Immature natural killer cell (primary cell): ENCODE measurements around the gene CNIH3. TPM values are rescaled to one million over a fixed set of nuclear protein-coding genes. Genes with fewer than 3 reads are reported as not detected.
A peak's percentile ranks its signal among the peaks of the same experiment; 100 is the strongest.

ENCODE experiments used
- DNase-seq, 3 donors: peaks; one replicate each; pipeline ENCODE4 v3.0.0; 2022; ENCODE audit warnings: mixed read lengths in 1 of 3
- H3K27ac Mint-ChIP-seq, 6 donors: one replicate each; pipeline ENCODE4 v1.8.0; 2020; ENCODE audit warnings: mixed read lengths in 6 of 6, mild to moderate bottlenecking in 5 of 6, inconsistent platforms in 4 of 6, moderate library complexity in 3 of 6
- H3K27me3 Mint-ChIP-seq, 3 donors: one replicate each; pipeline ENCODE4 v1.8.0; 2020 to 2021; ENCODE audit warnings: low read depth in 3 of 3, mild to moderate bottlenecking in 3 of 3, mixed read lengths in 3 of 3, moderate library complexity in 3 of 3, inconsistent platforms in 1 of 3
- H3K36me3 Mint-ChIP-seq, 3 donors: one replicate each; pipeline ENCODE4 v1.8.0; 2020; ENCODE audit warnings: mixed read lengths in 3 of 3, inconsistent platforms in 2 of 3, mild to moderate bottlenecking in 2 of 3
- H3K4me1 Mint-ChIP-seq, 2 donors: one replicate each; pipeline ENCODE4 v1.8.0; 2020; ENCODE audit warnings: inconsistent platforms in 2 of 2, mild to moderate bottlenecking in 2 of 2, mixed read lengths in 2 of 2, moderate library complexity in 1 of 2
- H3K4me3 Mint-ChIP-seq, 5 donors: one replicate each; pipeline ENCODE4 v1.8.0; 2020; ENCODE audit warnings: mild to moderate bottlenecking in 5 of 5, mixed read lengths in 5 of 5, inconsistent platforms in 3 of 5, moderate library complexity in 3 of 5
- H3K9me3 Mint-ChIP-seq, 6 donors: one replicate each; pipeline ENCODE4 v1.8.0; 2020; ENCODE audit warnings: mild to moderate bottlenecking in 6 of 6, mixed read lengths in 6 of 6, inconsistent platforms in 4 of 6, moderate library complexity in 3 of 6
- polyA plus RNA-seq, 3 donors: library from polyadenylated mRNA; unstranded; fragments of 300-500 nt; fragmentation: Illumina TruSeq; gene quantifications; one replicate each; pipeline ENCODE4 v1.2.3, GENCODE V29; 2021

Gene CNIH3
- polyA plus RNA-seq, 3 donors from 2014 or later = 1.3 to 2.0 (median 1.7) TPM

GRCh38 chr1:224731633-224732032 lies 115.5 kb downstream of the CNIH3 start:
- no peak for DNase-seq
- Mint-ChIP-seq H3K4me3 (no peak overlapping the region), H3K36me3 (no peaks in the 10 kb centered on the region), H3K9me3 (no peaks in the 10 kb centered on the region), H3K27me3 (peaks cover 1 to 2% (median 2%) of the 10 kb centered on the region in 3 donors), H3K4me1 (peaks cover 0 to 6% of the 10 kb centered on the region in 2 donors), H3K27ac (no peak overlapping the region)

DNA sequence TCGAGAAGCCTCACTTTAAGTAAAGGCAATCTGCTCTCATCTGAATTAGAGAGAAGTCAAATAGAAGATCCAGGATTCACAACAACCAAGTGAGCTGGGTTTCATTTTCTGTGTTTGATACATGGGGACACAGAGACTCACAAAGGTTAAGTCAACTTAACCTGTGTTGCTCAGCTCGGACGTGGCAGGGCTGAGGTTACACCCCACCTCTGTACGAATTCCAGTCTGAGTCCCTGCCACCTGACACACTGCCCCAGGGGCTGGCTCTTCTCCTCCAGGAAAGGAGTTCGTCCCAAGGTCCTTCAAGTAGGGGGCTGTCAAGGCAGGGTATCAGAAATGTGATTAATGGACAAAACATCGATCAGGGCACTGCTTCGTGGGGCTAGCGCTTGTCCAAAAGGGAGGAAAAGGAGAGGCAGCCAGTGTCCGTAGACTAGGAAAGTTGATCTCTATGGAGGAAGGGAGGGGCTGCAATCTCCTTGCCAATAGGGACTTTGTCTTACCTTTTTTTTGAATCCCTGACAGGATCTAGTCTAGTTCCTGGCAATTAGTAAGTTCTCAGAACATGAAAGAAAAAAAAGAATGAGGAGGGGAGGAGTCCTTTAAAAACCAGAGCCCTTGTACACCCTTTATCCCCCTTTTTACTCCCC lies 116.4 kb downstream of the CNIH3 start:
- DNase-seq = no peak
- no peaks in the 10 kb centered on the region for H3K36me3 Mint-ChIP-seq
- peaks cover 0 to 6% of the 10 kb centered on the region in 2 donors for H3K4me1 Mint-ChIP-seq
- no peaks in the 10 kb centered on the region for H3K9me3 Mint-ChIP-seq
- no peak overlapping the region for H3K4me3 Mint-ChIP-seq
- H3K27me3 Mint-ChIP-seq = peaks cover 1 to 2% (median 2%) of the 10 kb centered on the region in 3 donors
- no peak overlapping the region for H3K27ac Mint-ChIP-seq

GRCh38 chr1:224733027-224733911 lies 117.2 kb downstream of the CNIH3 start:
- no peak overlapping the region for H3K27ac Mint-ChIP-seq
- H3K4me1 Mint-ChIP-seq = peaks cover 0 to 6% of the 10 kb centered on the region in 2 donors
- H3K27me3 Mint-ChIP-seq = peaks cover 1 to 2% (median 2%) of the 10 kb centered on the region in 3 donors
- H3K9me3 Mint-ChIP-seq = no peaks in the 10 kb centered on the region
- H3K4me3 Mint-ChIP-seq = no peak overlapping the region
- DNase-seq = no peak
- no peaks in the 10 kb centered on the region for H3K36me3 Mint-ChIP-seq

DNA sequence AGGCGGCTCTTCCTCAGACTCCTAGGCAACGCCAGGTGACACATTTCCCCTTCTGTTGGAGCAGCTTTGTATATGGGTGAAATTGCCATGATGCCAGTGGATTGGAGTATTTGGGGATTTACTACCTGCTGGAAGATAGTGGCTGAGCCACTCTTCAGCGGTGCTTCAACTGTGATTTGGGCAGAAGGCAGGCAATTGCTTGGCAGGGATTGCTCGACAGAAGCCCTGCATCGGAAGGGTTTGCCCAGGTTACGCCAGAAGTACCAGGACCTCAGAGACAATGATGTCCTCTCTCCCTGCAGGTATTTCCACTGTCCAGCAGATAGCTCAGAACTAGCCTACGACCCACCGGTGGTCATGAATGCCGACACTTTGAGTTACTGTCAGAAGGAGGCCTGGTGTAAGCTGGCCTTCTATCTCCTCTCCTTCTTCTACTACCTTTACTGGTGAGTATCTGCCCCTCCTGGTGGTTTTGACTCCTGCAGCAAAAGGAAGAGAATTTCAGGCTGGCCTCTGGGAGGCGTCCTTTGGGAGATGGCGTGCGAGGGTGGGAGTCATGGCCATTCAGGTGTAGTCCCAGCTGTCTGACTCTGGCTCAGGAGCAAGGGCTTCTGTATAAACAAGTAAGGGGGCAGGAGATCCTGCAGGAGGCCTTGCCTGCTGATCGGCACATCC lies 118.3 kb downstream of the CNIH3 start:
- no peak for DNase-seq
- H3K4me3 Mint-ChIP-seq = no peak overlapping the region
- no peaks in the 10 kb centered on the region for H3K9me3 Mint-ChIP-seq
- H3K27ac Mint-ChIP-seq = no peak overlapping the region
- peaks cover 0 to 6% of the 10 kb centered on the region in 2 donors for H3K4me1 Mint-ChIP-seq
- H3K27me3 Mint-ChIP-seq = peaks cover 1 to 2% (median 2%) of the 10 kb centered on the region in 3 donors
- H3K36me3 Mint-ChIP-seq = no peaks in the 10 kb centered on the region

GRCh38 chr1:224735159-224735558 lies 119.0 kb downstream of the CNIH3 start:
- Mint-ChIP-seq H3K27ac (peak overlapping the region in 1 of 6 donors; percentile 4), H3K36me3 (no peaks in the 10 kb centered on the region), H3K4me3 (peak overlapping the region in 1 of 5 donors; percentile 15), H3K9me3 (no peaks in the 10 kb centered on the region), H3K27me3 (peaks cover 1 to 2% (median 2%) of the 10 kb centered on the region in 3 donors), H3K4me1 (peaks cover 0 to 6% of the 10 kb centered on the region in 2 donors)
- no peak for DNase-seq

- H3K4me3 Mint-ChIP-seq = no peak overlapping the region
- peaks cover 2 to 6% (median 2%) of the 10 kb centered on the region in 3 donors for H3K27me3 Mint-ChIP-seq
- peaks cover 0 to 6% of the 10 kb centered on the region in 2 donors for H3K4me1 Mint-ChIP-seq
- H3K27ac Mint-ChIP-seq = no peak overlapping the region
- no peaks in the 10 kb centered on the region for H3K9me3 Mint-ChIP-seq
- DNase-seq = no peak
- no peaks in the 10 kb centered on the region for H3K36me3 Mint-ChIP-seq
These were observed 120.7 kb downstream of the CNIH3 start for GRCh38 chr1:224736619-224737352.

- peaks cover 2 to 6% (median 4%) of the 10 kb centered on the region in 3 donors for H3K27me3 Mint-ChIP-seq
- H3K4me3 Mint-ChIP-seq = no peak overlapping the region
- H3K27ac Mint-ChIP-seq = no peak overlapping the region
- H3K36me3 Mint-ChIP-seq = no peaks in the 10 kb centered on the region
- DNase-seq = no peak
- peaks cover 0 to 6% of the 10 kb centered on the region in 2 donors for H3K4me1 Mint-ChIP-seq
- no peaks in the 10 kb centered on the region for H3K9me3 Mint-ChIP-seq
These were observed 121.2 kb downstream of the CNIH3 start for GRCh38 chr1:224737353-224737727.

GRCh38 chr1:224739303-224739996 lies 123.3 kb downstream of the CNIH3 start:
- Mint-ChIP-seq H3K4me3 (no peak overlapping the region), H3K4me1 (peaks cover 0 to 6% of the 10 kb centered on the region in 2 donors), H3K27ac (no peak overlapping the region), H3K9me3 (peaks cover 0 to 1% (median 0%) of the 10 kb centered on the region in 6 donors), H3K27me3 (peaks cover 0 to 7% (median 6%) of the 10 kb centered on the region in 3 donors), H3K36me3 (no peaks in the 10 kb centered on the region)
- DNase-seq = no peak

GRCh38 chr1:224739997-224740684 lies 124.0 kb downstream of the CNIH3 start:
- peaks cover 2 to 6% (median 6%) of the 10 kb centered on the region in 3 donors for H3K27me3 Mint-ChIP-seq
- no peaks in the 10 kb centered on the region for H3K36me3 Mint-ChIP-seq
- peaks cover 0 to 3% of the 10 kb centered on the region in 2 donors for H3K4me1 Mint-ChIP-seq
- H3K9me3 Mint-ChIP-seq = peaks cover 0 to 1% (median 0%) of the 10 kb centered on the region in 6 donors
- DNase-seq = no peak
- no peak overlapping the region for H3K27ac Mint-ChIP-seq
- no peak overlapping the region for H3K4me3 Mint-ChIP-seq

DNA sequence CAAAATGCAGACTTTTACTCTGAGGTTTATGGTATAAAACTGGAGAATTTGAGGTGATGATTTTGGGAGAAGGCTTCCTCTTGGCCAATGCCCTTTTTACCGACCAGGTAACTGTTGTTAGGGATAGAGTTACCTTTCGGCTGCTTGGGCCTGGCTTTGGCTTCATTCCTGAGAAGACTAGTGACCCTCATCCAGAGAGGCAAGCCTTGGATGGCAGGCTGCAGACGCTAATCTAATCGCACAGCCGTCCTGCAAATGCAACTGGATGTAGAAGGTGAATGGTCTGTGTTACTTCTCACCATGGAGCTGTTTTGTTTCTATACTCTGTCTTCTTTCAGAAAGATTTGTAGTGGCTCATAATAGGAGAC lies 124.6 kb downstream of the CNIH3 start:
- no peak for DNase-seq
- Mint-ChIP-seq H3K4me1 (no peaks in the 10 kb centered on the region), H3K9me3 (peaks cover 0 to 1% (median 0%) of the 10 kb centered on the region in 6 donors), H3K36me3 (no peaks in the 10 kb centered on the region), H3K27ac (no peak overlapping the region), H3K27me3 (peaks cover 3 to 6% (median 4%) of the 10 kb centered on the region in 3 donors), H3K4me3 (no peak overlapping the region)

DNA sequence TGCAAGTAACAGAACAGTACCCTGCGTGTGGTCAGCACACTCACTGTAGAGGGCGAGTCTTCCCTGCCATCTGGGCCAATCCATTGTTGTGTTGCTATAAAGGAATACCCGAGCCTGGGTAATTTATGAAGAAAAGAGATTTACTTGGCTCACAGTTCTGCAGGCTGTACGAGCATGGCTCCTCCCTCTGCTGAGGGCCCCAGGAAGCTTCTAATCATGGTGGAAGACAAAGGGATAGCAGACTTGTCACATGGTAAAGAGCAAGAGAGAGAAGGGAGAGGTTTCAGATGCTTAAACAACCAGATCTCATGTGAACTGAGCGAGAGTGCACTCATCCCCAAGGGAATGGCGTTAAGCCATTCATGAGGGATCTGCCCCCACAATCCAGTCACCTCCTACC lies 126.2 kb downstream of the CNIH3 start:
- Mint-ChIP-seq H3K4me1 (no peaks in the 10 kb centered on the region), H3K27me3 (peaks cover 3 to 7% (median 4%) of the 10 kb centered on the region in 3 donors), H3K4me3 (no peak overlapping the region), H3K9me3 (peaks cover 0 to 1% (median 0%) of the 10 kb centered on the region in 6 donors), H3K36me3 (no peaks in the 10 kb centered on the region), H3K27ac (no peak overlapping the region)
- no peak for DNase-seq

GRCh38 chr1:224743608-224744164 lies 127.6 kb downstream of the CNIH3 start:
- Mint-ChIP-seq H3K4me1 (no peaks in the 10 kb centered on the region), H3K27ac (no peak overlapping the region), H3K9me3 (peaks cover 0 to 1% (median 0%) of the 10 kb centered on the region in 6 donors), H3K36me3 (no peaks in the 10 kb centered on the region), H3K27me3 (peaks cover 3 to 7% (median 4%) of the 10 kb centered on the region in 3 donors), H3K4me3 (no peak overlapping the region)
- DNase-seq = no peak
